GM19395 (cell line): Measurements from ENCODE around the gene MS4A3.
"Not testable (repeated sequence)": the region's sequence is repeated elsewhere in the genome, so short reads cannot be mapped to it uniquely, and the experiment has no call there.

Source experiments
- ATAC-seq: cut with Tn5 transposase; IDR thresholded peaks from one replicate; pipeline ENCODE4 v1.9.1; 2021; ENCODE audit warnings: mild to moderate bottlenecking, moderate library complexity; ENCODE audit not compliant: unreplicated experiment

MS4A3 gene

DNA sequence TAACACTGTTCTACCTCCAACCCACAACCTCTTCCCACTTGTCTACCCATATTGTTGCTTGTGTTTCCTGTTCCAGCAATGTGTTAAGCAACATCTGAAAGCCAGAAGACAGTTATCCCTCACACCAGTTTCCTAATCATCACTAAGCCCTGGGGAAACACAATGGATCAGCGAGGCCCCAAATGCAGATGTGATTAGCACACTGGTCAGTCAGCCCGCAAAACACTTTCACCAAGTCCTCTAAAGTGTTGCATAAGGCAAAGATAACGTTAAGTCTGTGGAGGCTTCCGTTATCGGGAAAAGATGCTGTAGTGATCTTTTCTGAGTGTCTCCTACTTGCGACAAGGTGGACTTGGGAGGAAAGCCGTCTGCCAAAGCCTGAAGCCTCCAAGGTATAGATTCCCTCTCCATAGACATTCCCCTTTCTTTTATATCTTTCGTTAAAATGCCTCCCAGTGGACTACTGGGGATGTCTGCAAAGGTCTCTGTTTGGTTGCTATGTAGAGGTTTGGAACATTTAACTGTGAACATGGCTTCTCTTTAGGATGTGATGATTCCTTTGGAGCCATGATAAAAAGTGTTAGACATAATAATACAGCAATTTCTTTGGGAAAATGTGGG lies at the start of gene MS4A3:
TSS of gene MS4A3 (plus strand) at position 317 of the 621 bp plus-strand sequence. CDS start 4,496 bp downstream, outside the sequence.
- no peak for ATAC-seq

DNA sequence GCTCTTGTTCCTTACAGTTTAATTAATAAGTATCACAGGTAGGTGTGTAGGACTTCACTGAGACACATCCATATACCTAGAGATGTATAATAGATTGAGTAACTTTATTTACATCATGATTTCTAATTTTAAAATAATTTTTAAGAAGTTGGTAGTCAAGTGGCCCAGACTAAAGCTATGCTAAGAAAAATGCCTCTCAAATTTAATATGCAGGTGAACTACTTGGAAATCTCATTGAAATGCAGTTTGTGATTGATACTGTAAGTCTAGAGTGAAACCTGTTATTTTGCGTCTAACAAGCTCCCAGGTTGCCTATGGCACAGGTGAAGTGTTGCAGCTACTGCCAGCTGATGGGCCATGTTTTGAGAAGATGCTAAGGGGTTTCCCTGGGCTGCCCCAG lies 39.6 kb upstream of the MS4A3 start, which contains the start of gene OOSP4B:
TSS of gene OOSP4B (plus strand) at position 301 of the 400 bp plus-strand sequence.
- ATAC-seq = no peak

- ATAC-seq = no peak
Observed at GRCh38 chr11:60018058-60018457, 38.4 kb upstream of the MS4A3 start.

DNA sequence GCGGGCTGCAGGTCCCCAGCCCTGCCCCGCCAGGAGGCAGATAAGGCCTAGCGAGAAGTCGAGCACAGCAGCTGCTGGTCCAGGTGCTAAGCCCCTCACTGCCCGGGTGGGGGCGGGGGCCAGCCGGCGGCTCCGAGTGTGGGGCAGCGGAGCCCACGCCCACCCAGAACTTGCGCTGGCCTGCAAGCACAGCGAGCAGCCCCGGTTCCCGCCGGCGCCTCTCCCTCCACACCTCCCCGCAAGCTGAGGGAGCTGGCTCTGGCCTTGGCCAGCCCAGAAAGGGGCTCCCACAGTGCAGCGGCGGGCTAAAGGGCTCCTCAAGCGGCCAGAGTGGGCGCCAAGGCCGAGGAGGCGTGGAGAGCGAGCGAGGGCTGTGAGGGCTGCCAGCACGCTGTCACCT lies 36.1 kb upstream of the MS4A3 start:
- ATAC-seq = not testable (repeated sequence)

- ATAC-seq = no peak
Observed at GRCh38 chr11:60029015-60029632, 27.3 kb upstream of the MS4A3 start.

- no peak for ATAC-seq
Observed at GRCh38 chr11:60040109-60040508, 16.4 kb upstream of the MS4A3 start, which contains the start of gene OOSP2. OOSP2 (plus strand) TSS chr11:60040409; CDS start chr11:60040460, 51 bp downstream.

DNA sequence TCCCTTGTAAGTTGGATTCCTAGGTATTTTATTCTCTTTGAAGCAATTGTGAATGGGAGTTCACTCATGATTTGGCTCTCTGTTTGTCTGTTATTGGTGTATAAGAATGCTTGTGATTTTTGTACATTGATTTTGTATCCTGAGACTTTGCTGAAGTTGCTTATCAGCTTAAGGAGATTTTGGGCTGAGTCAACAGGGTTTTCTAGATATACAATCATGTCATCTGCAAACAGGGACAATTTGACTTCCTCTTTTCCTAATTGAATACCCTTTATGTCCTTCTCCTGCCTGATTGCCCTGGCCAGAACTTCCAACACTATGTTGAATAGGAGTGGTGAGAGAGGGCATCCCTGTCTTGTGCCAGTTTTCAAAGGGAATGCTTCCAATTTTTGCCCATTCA lies 6.0 kb upstream of the MS4A3 start:
- ATAC-seq = not testable (repeated sequence)

- not testable (repeated sequence) for ATAC-seq
Observed at GRCh38 chr11:60050839-60051238, 5.6 kb upstream of the MS4A3 start.

GRCh38 chr11:60059052-60059451 lies 2.6 kb downstream of the MS4A3 start:
- no peak for ATAC-seq

GRCh38 chr11:60059521-60060240 lies 3.2 kb downstream of the MS4A3 start:
- ATAC-seq = no peak

- ATAC-seq = no peak
Observed at GRCh38 chr11:60064111-60064510, 7.6 kb downstream of the MS4A3 start.

DNA sequence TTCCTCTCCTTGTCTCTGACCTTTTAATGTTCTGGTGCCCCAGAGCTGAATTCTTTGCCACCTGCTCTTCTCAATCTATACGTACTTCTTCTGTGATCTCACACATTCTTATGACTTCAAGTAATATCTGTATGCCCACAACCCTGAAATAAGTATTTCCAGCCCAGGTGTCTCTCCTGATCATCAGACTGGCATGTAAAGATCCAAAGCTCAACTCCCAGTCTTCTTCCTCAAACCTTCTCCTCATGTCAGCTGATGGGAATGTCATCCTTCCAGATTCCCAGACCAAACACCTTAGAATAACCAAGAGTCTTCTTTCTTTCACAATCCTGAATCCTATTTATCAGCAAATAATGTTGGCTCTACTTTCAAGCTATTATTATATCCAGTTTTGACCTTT lies 9.3 kb downstream of the MS4A3 start:
- no peak for ATAC-seq

GRCh38 chr11:60069450-60069849 lies 13.0 kb downstream of the MS4A3 start:
- ATAC-seq = no peak

DNA sequence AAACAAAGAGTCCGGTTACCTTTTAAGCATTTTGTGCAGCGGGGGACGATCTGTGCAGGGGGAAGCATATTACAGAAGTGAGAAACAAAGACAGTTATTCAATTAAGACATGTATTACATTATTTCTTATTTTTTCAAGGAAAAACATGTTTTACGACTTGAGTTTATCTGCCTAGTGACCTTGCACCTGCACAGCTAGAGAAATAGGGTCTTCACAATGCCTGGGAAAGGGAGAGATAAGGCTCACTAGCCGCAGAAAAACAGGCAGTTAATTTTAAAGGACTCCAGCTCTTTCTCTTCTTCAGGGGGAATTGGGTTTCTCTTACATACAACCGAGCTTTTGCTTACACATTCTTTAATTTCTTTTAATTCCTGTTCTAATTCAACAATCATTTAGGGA lies 15.2 kb downstream of the MS4A3 start:
- ATAC-seq = not testable (repeated sequence)

DNA sequence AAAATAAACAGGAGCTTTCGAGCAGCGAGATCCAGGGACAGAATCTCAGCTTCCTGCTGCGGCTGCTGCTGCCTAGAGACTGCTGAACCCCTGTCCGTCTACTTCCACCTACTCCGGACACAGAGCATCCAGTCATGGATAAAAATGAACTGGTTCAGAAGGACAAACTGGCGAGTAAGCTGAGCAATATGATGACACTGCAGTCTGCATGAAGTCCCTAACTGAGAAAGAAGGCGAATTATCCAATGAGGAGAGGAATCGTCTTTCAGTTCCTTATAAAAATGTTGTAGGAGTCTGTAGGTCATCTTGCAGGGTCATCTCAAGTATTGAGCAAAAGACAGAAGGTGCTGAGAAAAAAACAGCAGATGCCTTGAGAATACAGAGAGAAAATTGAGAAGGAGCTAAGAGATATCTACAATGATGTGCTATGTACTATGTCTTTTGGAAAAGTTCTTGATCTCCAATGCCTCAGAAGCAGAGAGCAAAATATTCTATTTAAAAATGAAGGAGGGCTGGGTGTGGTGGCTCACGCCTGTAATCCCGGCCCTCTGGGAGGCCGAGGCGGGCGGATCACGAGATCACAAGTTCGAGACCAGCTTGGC lies 20.9 kb downstream of the MS4A3 start:
- no peak for ATAC-seq

- ATAC-seq = no peak
Observed at GRCh38 chr11:60077981-60078380, 21.5 kb downstream of the MS4A3 start.

GRCh38 chr11:60078745-60079144 lies 22.3 kb downstream of the MS4A3 start:
- ATAC-seq = no peak

GRCh38 chr11:60080535-60080934 lies 24.1 kb downstream of the MS4A3 start:
- no peak for ATAC-seq

- ATAC-seq = no peak
Observed at GRCh38 chr11:60084631-60085273, 28.3 kb downstream of the MS4A3 start.

- no peak for ATAC-seq
Observed at GRCh38 chr11:60085909-60086308, 29.4 kb downstream of the MS4A3 start.

DNA sequence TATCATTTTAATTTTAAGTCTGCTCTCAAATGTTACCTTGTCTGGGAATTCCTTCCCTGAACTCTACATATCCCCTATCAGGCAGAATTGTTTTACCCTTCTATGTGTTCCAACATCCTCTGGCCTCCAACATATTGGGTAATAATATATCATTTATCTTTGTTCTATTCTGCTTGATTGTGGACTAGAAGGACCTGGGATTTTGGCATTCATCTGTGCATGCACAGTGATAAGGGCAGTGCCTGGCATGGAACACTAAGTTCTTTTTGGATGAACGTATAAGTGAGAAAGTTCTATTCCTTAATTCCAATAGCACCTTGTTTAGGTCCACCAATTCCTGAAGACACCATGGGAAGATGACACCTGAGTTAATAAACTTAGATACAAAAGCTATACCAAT lies 30.8 kb downstream of the MS4A3 start:
- no peak for ATAC-seq
